ENCODE measurements around the gene RHBDD1. TPM values are rescaled to one million over a fixed set of nuclear protein-coding genes. Genes with fewer than 3 reads are reported as not detected.
A peak's percentile ranks its signal among the peaks of the same experiment; 100 is the strongest.

RHBDD1 gene, protein sequence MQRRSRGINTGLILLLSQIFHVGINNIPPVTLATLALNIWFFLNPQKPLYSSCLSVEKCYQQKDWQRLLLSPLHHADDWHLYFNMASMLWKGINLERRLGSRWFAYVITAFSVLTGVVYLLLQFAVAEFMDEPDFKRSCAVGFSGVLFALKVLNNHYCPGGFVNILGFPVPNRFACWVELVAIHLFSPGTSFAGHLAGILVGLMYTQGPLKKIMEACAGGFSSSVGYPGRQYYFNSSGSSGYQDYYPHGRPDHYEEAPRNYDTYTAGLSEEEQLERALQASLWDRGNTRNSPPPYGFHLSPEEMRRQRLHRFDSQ
- total RNA-seq (2021): 28.0 and 35.4 TPM in 2 replicates
- percentile 68 among the genes with signal in this experiment for Bru-seq, nascent RNA
- percentile 61 among the genes with signal in this experiment for BruChase-seq, experiment 1, labeled RNA remaining after a 2-hour chase
- percentile 58 among the genes with signal in this experiment for BruChase-seq, experiment 2, labeled RNA remaining after a 6-hour chase
- long read RNA-seq, full-length matches to known transcripts: 12 of 42 reads
- long read RNA-seq, partial matches to known transcripts: 4 of 42 reads
- long read RNA-seq, other reads (novel, unspliced or antisense): 26 of 42 reads

DNA sequence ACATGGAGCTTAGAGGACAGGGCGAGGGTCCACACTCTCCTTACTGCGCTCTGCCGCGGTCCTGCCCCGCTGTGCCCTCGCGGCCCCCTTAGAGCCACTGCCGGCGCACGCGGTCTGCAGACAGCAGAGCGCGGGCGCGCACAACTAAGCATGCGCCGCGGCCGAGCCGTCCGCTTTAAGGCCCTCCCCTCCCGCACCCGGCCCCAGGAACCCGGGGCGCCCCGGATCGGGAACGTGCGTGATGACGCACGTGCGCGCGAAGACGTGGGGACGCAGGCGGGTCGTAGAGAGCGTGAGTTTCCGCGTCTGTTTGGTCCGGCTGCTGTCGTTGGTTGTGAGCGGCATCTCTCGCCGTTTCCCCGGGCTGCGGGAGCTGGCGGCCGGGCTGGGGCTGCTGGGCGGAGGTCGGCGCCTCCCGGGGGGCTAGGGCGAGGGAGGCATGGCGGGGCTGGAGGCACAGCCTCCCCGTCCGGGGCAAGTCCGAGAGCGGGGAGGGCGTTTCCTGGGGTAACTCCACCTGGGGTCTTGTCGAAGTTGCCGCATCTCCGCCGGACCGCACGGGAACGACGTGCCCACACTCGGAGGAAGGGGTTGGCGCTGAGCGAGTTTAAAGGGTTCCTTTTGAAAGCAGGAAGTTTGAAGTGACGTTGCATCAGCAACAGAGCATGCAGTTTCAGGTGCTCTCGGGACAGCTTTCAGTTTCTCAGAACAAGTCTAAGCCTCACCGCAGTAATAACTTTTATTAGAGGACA is at the start of gene RHBDD1:
Gene RHBDD1 (plus strand): TSS at position 259 of the 752 bp plus-strand sequence. CDS start 28,640 bp downstream, outside the sequence.
- TF ChIP-seq, protein P1, sequence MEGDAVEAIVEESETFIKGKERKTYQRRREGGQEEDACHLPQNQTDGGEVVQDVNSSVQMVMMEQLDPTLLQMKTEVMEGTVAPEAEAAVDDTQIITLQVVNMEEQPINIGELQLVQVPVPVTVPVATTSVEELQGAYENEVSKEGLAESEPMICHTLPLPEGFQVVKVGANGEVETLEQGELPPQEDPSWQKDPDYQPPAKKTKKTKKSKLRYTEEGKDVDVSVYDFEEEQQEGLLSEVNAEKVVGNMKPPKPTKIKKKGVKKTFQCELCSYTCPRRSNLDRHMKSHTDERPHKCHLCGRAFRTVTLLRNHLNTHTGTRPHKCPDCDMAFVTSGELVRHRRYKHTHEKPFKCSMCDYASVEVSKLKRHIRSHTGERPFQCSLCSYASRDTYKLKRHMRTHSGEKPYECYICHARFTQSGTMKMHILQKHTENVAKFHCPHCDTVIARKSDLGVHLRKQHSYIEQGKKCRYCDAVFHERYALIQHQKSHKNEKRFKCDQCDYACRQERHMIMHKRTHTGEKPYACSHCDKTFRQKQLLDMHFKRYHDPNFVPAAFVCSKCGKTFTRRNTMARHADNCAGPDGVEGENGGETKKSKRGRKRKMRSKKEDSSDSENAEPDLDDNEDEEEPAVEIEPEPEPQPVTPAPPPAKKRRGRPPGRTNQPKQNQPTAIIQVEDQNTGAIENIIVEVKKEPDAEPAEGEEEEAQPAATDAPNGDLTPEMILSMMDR (conservative IDR thresholded peaks at IDR 0.05; ENCODE audit: low read depth, low read length): no peak
- no peak for TF ChIP-seq EZH2 (IDR thresholded peaks at IDR 0.05; ENCODE audit: borderline replicate concordance, low read depth, low read length, poor library complexity, severe bottlenecking)
- Histone ChIP-seq H3K36me3 (ENCODE audit: insufficient read depth, low read length, poor library complexity, severe bottlenecking) (no peaks in the 10 kb centered on the region), H3K27ac (ENCODE audit: low read depth, low read length, poor library complexity, severe bottlenecking) (peak within 1 kb of the TSS; percentile 88), H3K9me3 (ENCODE audit: low read depth, low read length, poor library complexity, severe bottlenecking) (no peaks in the 10 kb centered on the region), H3K4me1 (ENCODE audit: insufficient read depth, low read length, poor library complexity, severe bottlenecking) (peaks cover 12% of the 10 kb centered on the region), H3K4me3 (ENCODE audit: low read depth, low read length, poor library complexity, severe bottlenecking) (peak within 1 kb of the TSS; percentile 64), H3K27me3 (replicated peaks; ENCODE audit: insufficient read depth, low read depth, low read length, poor library complexity) (no peaks in the 10 kb centered on the region)
- CTCF ChIA-PET: no interaction called here
- BruUV-seq (replicated peaks): TSS peak; percentile 73
- POLR2A ChIA-PET (ENCODE audit: low non-redundant PET): no interaction called here
- intact Hi-C loops (cut with micrococcal nuclease; ENCODE audit: unreplicated experiment): no loop called here
- peak; percentile 98 for DNase-seq (ENCODE audit: low spot score)

DNA sequence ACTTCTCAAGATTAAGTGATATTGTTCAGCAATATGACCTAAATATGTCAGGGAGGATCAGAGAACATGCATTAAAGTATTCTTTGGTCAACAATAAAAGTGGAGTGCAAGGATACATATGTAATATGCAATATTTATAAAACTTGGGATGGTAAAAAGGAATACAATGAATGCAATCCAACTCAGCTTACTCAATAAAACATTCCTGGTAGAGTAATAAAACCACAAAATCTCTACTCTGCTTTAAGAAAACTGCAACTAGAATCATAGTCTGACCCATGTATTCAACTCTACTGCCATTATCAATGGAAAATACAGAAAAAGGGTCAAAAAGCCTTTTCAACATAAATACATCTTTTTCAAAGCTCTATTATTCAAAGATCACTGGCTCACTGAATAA is 47.8 kb upstream of the RHBDD1 start:
- Histone ChIP-seq H3K27ac (ENCODE audit: low read depth, low read length, poor library complexity, severe bottlenecking) (no peak overlapping the region), H3K4me1 (ENCODE audit: insufficient read depth, low read length, poor library complexity, severe bottlenecking) (peaks cover 32% of the 10 kb centered on the region), H3K9me3 (ENCODE audit: low read depth, low read length, poor library complexity, severe bottlenecking) (peaks cover 4% of the 10 kb centered on the region), H3K36me3 (ENCODE audit: insufficient read depth, low read length, poor library complexity, severe bottlenecking) (peaks cover 33% of the 10 kb centered on the region), H3K4me3 (ENCODE audit: low read depth, low read length, poor library complexity, severe bottlenecking) (no peak overlapping the region), H3K27me3 (replicated peaks; ENCODE audit: insufficient read depth, low read depth, low read length, poor library complexity) (no peaks in the 10 kb centered on the region)
- POLR2A ChIA-PET (ENCODE audit: low non-redundant PET): no interaction called here
- intact Hi-C loops (cut with micrococcal nuclease; ENCODE audit: unreplicated experiment): no loop called here
- TF ChIP-seq, protein P1 (conservative IDR thresholded peaks at IDR 0.05; ENCODE audit: low read depth, low read length): no peak
- no peak for TF ChIP-seq EZH2 (IDR thresholded peaks at IDR 0.05; ENCODE audit: borderline replicate concordance, low read depth, low read length, poor library complexity, severe bottlenecking)
- DNase-seq (ENCODE audit: low spot score): no peak
- CTCF ChIA-PET: no interaction called here
- no TSS peak for BruUV-seq (replicated peaks)

DNA sequence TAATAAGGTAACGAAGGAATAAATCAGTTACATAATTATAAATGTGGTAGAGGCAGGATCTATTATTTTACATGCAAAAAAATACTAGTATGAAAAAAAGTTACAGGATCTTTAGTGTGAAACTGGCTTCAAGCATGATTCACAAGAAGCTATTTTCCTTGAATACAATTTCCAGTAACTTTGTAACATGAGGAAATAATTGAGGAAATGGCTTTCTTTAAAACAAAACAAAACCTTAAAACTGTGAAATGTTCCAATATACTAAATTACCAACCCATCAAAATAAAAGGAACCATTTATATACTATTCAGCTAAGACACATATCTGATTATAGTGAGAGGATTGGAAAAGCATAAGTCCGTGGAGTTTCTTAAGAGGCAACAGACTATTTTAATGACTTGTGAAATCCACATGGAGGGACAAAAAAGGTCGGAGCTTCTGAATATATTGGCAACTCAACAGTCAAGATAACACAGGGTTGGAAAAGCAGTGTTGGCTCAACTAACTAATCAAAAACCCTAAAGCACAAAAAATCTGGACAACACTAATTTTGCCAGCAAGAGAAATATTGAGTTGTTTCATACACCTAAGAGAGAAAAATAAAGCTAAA is 46.9 kb upstream of the RHBDD1 start:
- DNase-seq (ENCODE audit: low spot score): no peak
- intact Hi-C loops (cut with micrococcal nuclease; ENCODE audit: unreplicated experiment): no loop called here
- CTCF ChIA-PET: no interaction called here
- H3K36me3 ChIP-seq (ENCODE audit: insufficient read depth, low read length, poor library complexity, severe bottlenecking): peaks cover 31% of the 10 kb centered on the region
- peaks cover under 1% of the 10 kb centered on the region for H3K9me3 ChIP-seq (ENCODE audit: low read depth, low read length, poor library complexity, severe bottlenecking)
- H3K4me1 ChIP-seq (ENCODE audit: insufficient read depth, low read length, poor library complexity, severe bottlenecking): peaks cover 41% of the 10 kb centered on the region
- no peak overlapping the region for H3K4me3 ChIP-seq (ENCODE audit: low read depth, low read length, poor library complexity, severe bottlenecking)
- BruUV-seq (replicated peaks): no TSS peak
- no peak overlapping the region for H3K27ac ChIP-seq (ENCODE audit: low read depth, low read length, poor library complexity, severe bottlenecking)
- TF ChIP-seq, protein P1 (conservative IDR thresholded peaks at IDR 0.05; ENCODE audit: low read depth, low read length): no peak
- TF ChIP-seq EZH2 (IDR thresholded peaks at IDR 0.05; ENCODE audit: borderline replicate concordance, low read depth, low read length, poor library complexity, severe bottlenecking): no peak
- H3K27me3 ChIP-seq (replicated peaks; ENCODE audit: insufficient read depth, low read depth, low read length, poor library complexity): no peaks in the 10 kb centered on the region
- POLR2A ChIA-PET (ENCODE audit: low non-redundant PET): no interaction called here

Data from A673 (cell line).